SK-N-SH treated with all-trans-retinoic acid at 6 μM for 48 hours (cell line): Measurements from ENCODE around the gene LRRC73.

Source experiments
- ATAC-seq: fragments of 200-7000 bp; cut with Tn5 transposase; 3 replicates; pipeline ENCODE4 v1.9.1; 2020; ENCODE audit warnings: mild to moderate bottlenecking, moderate library complexity
- ARNTL ChIP-seq: fragments of 450-650 bp; formaldehyde crosslinking; IDR thresholded peaks from 2 replicates; pipeline ENCODE4 v1.5.0; 2020; ENCODE audit warnings: low read depth, mild to moderate bottlenecking, moderate library complexity, borderline replicate concordance
- BACH2 ChIP-seq: fragments of 250-450 bp; sonication (Bioruptor Pico); IDR thresholded peaks from 2 replicates; pipeline ENCODE4 v1.9.0; 2021; ENCODE audit warnings: mild to moderate bottlenecking, borderline replicate concordance
- CREB5 ChIP-seq: fragments of 250-450 bp; sonication (Bioruptor Pico); IDR thresholded peaks from 2 replicates; pipeline ENCODE4 v1.5.1; 2020; ENCODE audit warnings: low read depth, mild to moderate bottlenecking, moderate library complexity
- CSDC2 ChIP-seq: fragments of 250-450 bp; sonication (Bioruptor Pico); IDR thresholded peaks from 2 replicates; pipeline ENCODE4 v1.5.0; 2020; ENCODE audit warnings: mild to moderate bottlenecking, moderate library complexity
- CSRNP3 ChIP-seq: fragments of 250-450 bp; sonication (Bioruptor Pico); IDR thresholded peaks from 2 replicates; pipeline ENCODE4 v1.5.1; 2021; ENCODE audit warnings: mild to moderate bottlenecking, moderate library complexity
- ESRRG ChIP-seq: fragments of 250-450 bp; sonication (Bioruptor Pico); IDR thresholded peaks from 2 replicates; pipeline ENCODE4 v1.6.1; 2021; ENCODE audit warnings: mild to moderate bottlenecking
- GLIS3 ChIP-seq: fragments of 250-450 bp; sonication (Bioruptor Pico); IDR thresholded peaks from 2 replicates; pipeline ENCODE4 v1.5.0; 2020; ENCODE audit warnings: mild to moderate bottlenecking, moderate library complexity
- PATZ1 ChIP-seq: fragments of 250-450 bp; sonication (Bioruptor Pico); IDR thresholded peaks from 2 replicates; pipeline ENCODE4 v1.8.0; 2020; ENCODE audit warnings: mild to moderate bottlenecking, moderate library complexity, borderline replicate concordance
- POU6F1 ChIP-seq: fragments of 250-450 bp; sonication (Bioruptor Pico); IDR thresholded peaks from 2 replicates; pipeline ENCODE4 v1.8.0; 2021; ENCODE audit warnings: low read depth, mild to moderate bottlenecking, moderate library complexity, borderline replicate concordance
- PPARA ChIP-seq: fragments of 250-450 bp; sonication (Bioruptor Pico); IDR thresholded peaks from 2 replicates; pipeline ENCODE4 v1.5.0; 2020; ENCODE audit warnings: mild to moderate bottlenecking, borderline replicate concordance
- RARB ChIP-seq: fragments of 250-450 bp; sonication (Bioruptor Pico); IDR thresholded peaks from 2 replicates; pipeline ENCODE4 v1.8.0; 2021; ENCODE audit warnings: mild to moderate bottlenecking, moderate library complexity
- SNAI2 ChIP-seq: fragments of 250-450 bp; sonication (Bioruptor Pico); IDR thresholded peaks from 2 replicates; pipeline ENCODE4 v1.5.0; 2020; ENCODE audit warnings: mild to moderate bottlenecking, moderate library complexity
- TCF4 ChIP-seq: fragments of 250-450 bp; sonication (Bioruptor Pico); IDR thresholded peaks from 2 replicates; pipeline ENCODE4 v1.8.0; 2021; ENCODE audit warnings: mild to moderate bottlenecking, moderate library complexity, borderline replicate concordance
- TOX ChIP-seq: fragments of 250-450 bp; sonication (Bioruptor Pico); IDR thresholded peaks from 2 replicates; pipeline ENCODE4 v1.8.0; 2021; ENCODE audit warnings: mild to moderate bottlenecking, moderate library complexity, borderline replicate concordance
- TSHZ2 ChIP-seq: fragments of 250-450 bp; sonication (Bioruptor Pico); IDR thresholded peaks from 2 replicates; pipeline ENCODE4 v1.5.0; 2020; ENCODE audit warnings: mild to moderate bottlenecking, moderate library complexity
- ZC3H10 ChIP-seq: fragments of 250-450 bp; sonication (Bioruptor Pico); IDR thresholded peaks from 2 replicates; pipeline ENCODE4 v1.5.1; 2021; ENCODE audit warnings: mild to moderate bottlenecking, moderate library complexity
- ZFP3 ChIP-seq: fragments of 250-450 bp; sonication (Bioruptor Pico); IDR thresholded peaks from 2 replicates; pipeline ENCODE4 v1.5.0; 2020; ENCODE audit warnings: mild to moderate bottlenecking, moderate library complexity
- ZFP30 ChIP-seq: fragments of 450-650 bp; formaldehyde crosslinking; IDR thresholded peaks from 2 replicates; pipeline ENCODE4 v1.5.0; 2022; ENCODE audit warnings: mild to moderate bottlenecking, moderate library complexity
- ZNF565 ChIP-seq: fragments of 450-650 bp; formaldehyde crosslinking; conservative IDR thresholded peaks from 2 replicates; pipeline ENCODE4 v1.5.0; 2020; ENCODE audit warnings: low read depth, mild to moderate bottlenecking, moderate library complexity
- ZNF70 ChIP-seq: fragments of 450-650 bp; formaldehyde crosslinking; IDR thresholded peaks from 2 replicates; pipeline ENCODE4 v1.5.0; 2020; ENCODE audit warnings: mild to moderate bottlenecking, moderate library complexity
- ZNF8 ChIP-seq: fragments of 450-650 bp; formaldehyde crosslinking; IDR thresholded peaks from 2 replicates; pipeline ENCODE4 v1.5.0; 2020; ENCODE audit warnings: mild to moderate bottlenecking, moderate library complexity

Gene LRRC73

GRCh38 chr6:43481591-43482236, 28.4 kb downstream of the LRRC73 start (continued):
- TF ChIP-seq CSDC2: no peak
- TF ChIP-seq, all 23 proteins: peak for 0

- TF ChIP-seq TSHZ2 (CRISPR knock-in tag): no peak
- TF ChIP-seq PPARA (CRISPR knock-in tag): no peak
- TF ChIP-seq TOX (CRISPR knock-in tag): no peak
- no peak for TF ChIP-seq SNAI2 (CRISPR knock-in tag)
- no peak for TF ChIP-seq CSDC2
- no peak for TF ChIP-seq ZC3H10 (CRISPR knock-in tag)
- no peak for TF ChIP-seq TCF4 (CRISPR knock-in tag)
- TF ChIP-seq GLIS3: no peak
- no peak for TF ChIP-seq BACH2 (CRISPR knock-in tag)
- TF ChIP-seq POU6F1: no peak
- no peak for TF ChIP-seq ZFP3
- no peak for TF ChIP-seq CREB5
- TF ChIP-seq CSRNP3 (CRISPR knock-in tag): no peak
- ATAC-seq: no peak
Measured at GRCh38 chr6:43481075-43481474, 29.1 kb downstream of the LRRC73 start.

- ATAC-seq: peak; percentile 5; the same call in 2 of the 3 replicates
- no peak for TF ChIP-seq ZNF8
- no peak for TF ChIP-seq ZNF565
- TF ChIP-seq CSRNP3 (CRISPR knock-in tag): no peak
- no peak for TF ChIP-seq TOX (CRISPR knock-in tag)
- TF ChIP-seq ZFP30 (CRISPR knock-in tag): no peak
- no peak for TF ChIP-seq ZFP3
- no peak for TF ChIP-seq TCF4 (CRISPR knock-in tag)
- TF ChIP-seq POU6F1: no peak
- no peak for TF ChIP-seq TSHZ2 (CRISPR knock-in tag)
- TF ChIP-seq ZC3H10 (CRISPR knock-in tag): no peak
- TF ChIP-seq SNAI2 (CRISPR knock-in tag): no peak
- no peak for TF ChIP-seq PATZ1 (CRISPR knock-in tag)
- TF ChIP-seq GLIS3: no peak
- TF ChIP-seq RARB (CRISPR knock-in tag): no peak
- no peak for TF ChIP-seq ESRRG (CRISPR knock-in tag)
- no peak for TF ChIP-seq ARNTL (CRISPR knock-in tag)
- TF ChIP-seq ZNF70 (CRISPR knock-in tag): no peak
- TF ChIP-seq, all 23 proteins: peak for 0
Measured at GRCh38 chr6:43478008-43478372, 32.2 kb downstream of the LRRC73 start.
